GM10266 (cell line): ENCODE data around the gene PARP16.

ENCODE experiments used
- DNase-seq: peaks from one replicate; pipeline ENCODE4 v3.0.0; 2012; ENCODE audit errors: extremely low spot score
- CTCF ChIP-seq: IDR thresholded peaks from 2 replicates; pipeline ENCODE4 v1.5.1; 2012; ENCODE audit warnings: mild to moderate bottlenecking, low read depth; ENCODE audit not compliant: control insufficient read depth, insufficient read depth; ENCODE audit errors: missing control alignments

The PARP16 gene

GRCh38 chr15:65226221-65226620 is 60.5 kb downstream of the PARP16 start:
- TF ChIP-seq CTCF = no peak
- DNase-seq = no peak

DNA sequence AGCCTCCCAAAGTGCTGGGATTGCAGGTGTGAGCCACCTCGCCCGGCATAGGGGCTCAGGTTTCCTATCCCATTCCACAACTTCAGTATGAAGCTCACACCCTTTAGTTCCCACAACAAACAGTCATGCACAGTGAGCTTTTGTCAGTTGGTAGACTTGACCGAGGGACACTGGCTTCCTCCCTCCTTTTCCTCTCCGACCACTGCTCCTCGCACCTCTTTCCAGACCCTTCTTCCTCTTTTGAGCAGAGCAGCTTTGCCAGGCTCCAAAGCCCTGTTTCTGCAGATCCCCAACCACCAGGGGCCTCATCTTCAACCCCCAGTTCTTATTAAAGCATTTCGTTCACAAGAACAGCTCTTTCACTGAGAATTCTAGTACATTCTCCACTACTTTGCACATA is 62.7 kb downstream of the PARP16 start:
- DNase-seq = no peak

GRCh38 chr15:65222891-65223290 is 63.8 kb downstream of the PARP16 start:
- no peak for DNase-seq
- no peak for TF ChIP-seq CTCF

More for the DNA sequence above, 62.7 kb downstream of the PARP16 start:
- no peak for TF ChIP-seq CTCF

GRCh38 chr15:65221697-65222096 is 65.0 kb downstream of the PARP16 start:
- DNase-seq = no peak
- no peak for TF ChIP-seq CTCF

DNA sequence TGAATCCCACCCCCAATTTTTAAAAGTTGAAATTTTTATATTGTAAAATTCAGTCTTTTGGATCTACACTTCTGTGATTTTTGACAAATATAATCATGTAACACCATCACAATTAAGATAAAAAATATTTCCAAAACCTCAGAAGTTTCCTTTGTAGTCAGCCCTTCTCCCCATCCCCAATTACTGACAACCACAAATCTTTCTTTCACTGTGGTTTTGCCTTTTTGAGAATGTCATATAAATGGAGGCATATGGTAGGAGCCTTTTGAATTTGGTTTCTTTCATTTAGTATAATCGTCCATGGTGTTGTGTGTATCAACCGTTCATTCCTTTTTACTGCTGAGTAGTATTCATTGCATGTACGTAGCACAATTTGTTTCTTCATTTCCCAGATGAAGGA is 67.5 kb downstream of the PARP16 start:
- DNase-seq = no peak
- TF ChIP-seq CTCF = no peak

GRCh38 chr15:65217526-65218482 is 68.9 kb downstream of the PARP16 start:
- no peak for TF ChIP-seq CTCF
- no peak for DNase-seq

- TF ChIP-seq CTCF = no peak
- no peak for DNase-seq
Measured at GRCh38 chr15:65215496-65215895, 71.2 kb downstream of the PARP16 start.
